Measurements from ENCODE around the gene KPRP.

GRCh38 chr1:152806576-152806975, 48.8 kb downstream of the KPRP start, which contains the start of gene LCE1C:
- TF ChIP-seq EZH2 (IDR thresholded peaks at IDR 0.05; ENCODE audit: borderline replicate concordance, low read depth, low read length, poor library complexity, severe bottlenecking): no peak
- no peak for TF ChIP-seq CTCF (conservative IDR thresholded peaks at IDR 0.05; ENCODE audit: low read depth, low read length)
